Adipocyte (in vitro differentiated cells): ENCODE measurements around the gene DNAH6.

Experiments
- DNase-seq: peaks from one replicate; pipeline ENCODE4 v3.0.0-alpha.2; 2015; ENCODE audit warnings: low read depth
- H3K27me3 ChIP-seq: replicated peaks from 2 replicates; pipeline ENCODE4 v1.7.0; 2013; ENCODE audit warnings: mild to moderate bottlenecking, low read length, moderate library complexity; ENCODE audit not compliant: control insufficient read depth, insufficient read depth
- H3K36me3 ChIP-seq: 2 replicates; pipeline ENCODE4 v1.7.0; 2013; ENCODE audit warnings: low read length, mild to moderate bottlenecking, moderate library complexity; ENCODE audit not compliant: control insufficient read depth, insufficient read depth, severe bottlenecking
- H3K4me1 ChIP-seq: 2 replicates; pipeline ENCODE4 v1.7.0; 2013; ENCODE audit warnings: mild to moderate bottlenecking, low read length, moderate library complexity; ENCODE audit not compliant: control insufficient read depth, insufficient read depth
- H3K4me3 ChIP-seq: 2 replicates; pipeline ENCODE4 v1.7.0; 2013; ENCODE audit warnings: mild to moderate bottlenecking, low read length, moderate library complexity
- H3K9ac ChIP-seq: 2 replicates; pipeline ENCODE4 v1.7.0; 2013; ENCODE audit warnings: mild to moderate bottlenecking, low read length, moderate library complexity
- H3K9me3 ChIP-seq: 2 replicates; pipeline ENCODE4 v1.7.0; 2013; ENCODE audit warnings: mild to moderate bottlenecking, low read length, moderate library complexity; ENCODE audit not compliant: control insufficient read depth

The DNAH6 gene

GRCh38 chr2:84697895-84698294 lies 181.6 kb downstream of the DNAH6 start:
- Histone ChIP-seq H3K27me3 (no peaks in the 10 kb centered on the region), H3K4me3 (no peak overlapping the region), H3K9ac (no peak overlapping the region), H3K9me3 (no peaks in the 10 kb centered on the region), H3K4me1 (peaks cover 19% of the 10 kb centered on the region), H3K36me3 (no peaks in the 10 kb centered on the region)
- no peak for DNase-seq

- DNase-seq, result no peak
- no peak overlapping the region for H3K4me3 ChIP-seq
- peaks cover 40% of the 10 kb centered on the region for H3K4me1 ChIP-seq
- no peaks in the 10 kb centered on the region for H3K9me3 ChIP-seq
- no peaks in the 10 kb centered on the region for H3K36me3 ChIP-seq
- no peaks in the 10 kb centered on the region for H3K27me3 ChIP-seq
- H3K9ac ChIP-seq, result no peak overlapping the region
Observed at GRCh38 chr2:84700006-84700405, 183.7 kb downstream of the DNAH6 start.

GRCh38 chr2:84701880-84702279 lies 185.6 kb downstream of the DNAH6 start:
- no peak overlapping the region for H3K4me3 ChIP-seq
- H3K9me3 ChIP-seq, result no peaks in the 10 kb centered on the region
- no peaks in the 10 kb centered on the region for H3K36me3 ChIP-seq
- peaks cover 40% of the 10 kb centered on the region for H3K4me1 ChIP-seq
- no peaks in the 10 kb centered on the region for H3K27me3 ChIP-seq
- H3K9ac ChIP-seq, result peak overlapping the region; percentile 38
- DNase-seq, result peak; percentile 97

GRCh38 chr2:84702941-84703340 lies 186.6 kb downstream of the DNAH6 start:
- no peak for DNase-seq
- Histone ChIP-seq H3K9ac (no peak overlapping the region), H3K4me3 (no peak overlapping the region), H3K4me1 (peaks cover 39% of the 10 kb centered on the region), H3K9me3 (no peaks in the 10 kb centered on the region), H3K36me3 (no peaks in the 10 kb centered on the region), H3K27me3 (no peaks in the 10 kb centered on the region)

- Histone ChIP-seq H3K4me1 (peaks cover 37% of the 10 kb centered on the region), H3K36me3 (no peaks in the 10 kb centered on the region), H3K9ac (no peak overlapping the region), H3K9me3 (no peaks in the 10 kb centered on the region), H3K4me3 (no peak overlapping the region), H3K27me3 (no peaks in the 10 kb centered on the region)
- no peak for DNase-seq
Observed at GRCh38 chr2:84703831-84704230, 187.5 kb downstream of the DNAH6 start.

- Histone ChIP-seq H3K9me3 (no peaks in the 10 kb centered on the region), H3K4me1 (peaks cover 37% of the 10 kb centered on the region), H3K4me3 (no peak overlapping the region), H3K27me3 (no peaks in the 10 kb centered on the region), H3K9ac (no peak overlapping the region), H3K36me3 (no peaks in the 10 kb centered on the region)
- peak; percentile 52 for DNase-seq
Observed at GRCh38 chr2:84704505-84705244, 188.4 kb downstream of the DNAH6 start.

- Histone ChIP-seq H3K4me3 (no peak overlapping the region), H3K9me3 (no peaks in the 10 kb centered on the region), H3K9ac (no peak overlapping the region), H3K4me1 (peaks cover 37% of the 10 kb centered on the region), H3K27me3 (no peaks in the 10 kb centered on the region), H3K36me3 (no peaks in the 10 kb centered on the region)
- no peak for DNase-seq
Observed at GRCh38 chr2:84705858-84706257, 189.6 kb downstream of the DNAH6 start.

GRCh38 chr2:84708442-84708841 lies 192.1 kb downstream of the DNAH6 start:
- peaks cover 15% of the 10 kb centered on the region for H3K4me1 ChIP-seq
- no peak overlapping the region for H3K9ac ChIP-seq
- no peak for DNase-seq
- H3K27me3 ChIP-seq, result no peaks in the 10 kb centered on the region
- H3K9me3 ChIP-seq, result no peaks in the 10 kb centered on the region
- H3K36me3 ChIP-seq, result no peaks in the 10 kb centered on the region
- no peak overlapping the region for H3K4me3 ChIP-seq

- no peaks in the 10 kb centered on the region for H3K9me3 ChIP-seq
- no peaks in the 10 kb centered on the region for H3K27me3 ChIP-seq
- no peaks in the 10 kb centered on the region for H3K36me3 ChIP-seq
- no peak for DNase-seq
- H3K4me3 ChIP-seq, result no peak overlapping the region
- H3K4me1 ChIP-seq, result no peaks in the 10 kb centered on the region
- H3K9ac ChIP-seq, result no peak overlapping the region
Observed at GRCh38 chr2:84711651-84712050, 195.4 kb downstream of the DNAH6 start.

GRCh38 chr2:84713441-84713840 lies 197.1 kb downstream of the DNAH6 start:
- no peak for DNase-seq
- Histone ChIP-seq H3K4me3 (no peak overlapping the region), H3K9me3 (no peaks in the 10 kb centered on the region), H3K9ac (no peak overlapping the region), H3K27me3 (no peaks in the 10 kb centered on the region), H3K4me1 (no peaks in the 10 kb centered on the region), H3K36me3 (no peaks in the 10 kb centered on the region)

GRCh38 chr2:84716564-84716963 lies 200.3 kb downstream of the DNAH6 start:
- Histone ChIP-seq H3K9me3 (no peaks in the 10 kb centered on the region), H3K27me3 (no peaks in the 10 kb centered on the region), H3K9ac (no peak overlapping the region), H3K4me1 (no peaks in the 10 kb centered on the region), H3K36me3 (no peaks in the 10 kb centered on the region), H3K4me3 (no peak overlapping the region)
- no peak for DNase-seq

- no peaks in the 10 kb centered on the region for H3K36me3 ChIP-seq
- no peak overlapping the region for H3K9ac ChIP-seq
- peaks cover 4% of the 10 kb centered on the region for H3K27me3 ChIP-seq
- H3K9me3 ChIP-seq, result no peaks in the 10 kb centered on the region
- DNase-seq, result no peak
- no peaks in the 10 kb centered on the region for H3K4me1 ChIP-seq
- no peak overlapping the region for H3K4me3 ChIP-seq
Observed at GRCh38 chr2:84717302-84717701, 201.0 kb downstream of the DNAH6 start.
